GM12878 (cell line): ENCODE measurements around the gene SLC16A9.

ENCODE experiments used
- MXI1 ChIP-seq: fragments of 150-350 bp; IDR thresholded peaks from 2 replicates; pipeline ENCODE4 v1.6.1; 2011; ENCODE audit warnings: low read depth, mild to moderate bottlenecking, inconsistent platforms, low read length, improper control_type of control experiment
- POLR2A ChIP-seq: IDR thresholded peaks from 2 replicates; pipeline ENCODE4 v1.6.1; 2011; ENCODE audit warnings: low read depth, mild to moderate bottlenecking, low read length
- POLR2AphosphoS2 ChIP-seq: IDR thresholded peaks from 2 replicates; pipeline ENCODE4 v1.6.1; 2011; ENCODE audit warnings: low read depth, mild to moderate bottlenecking, low read length, improper control_type of control experiment, moderate library complexity
- POLR2AphosphoS5 ChIP-seq: IDR thresholded peaks from 2 replicates; pipeline ENCODE4 v1.6.1; 2011; ENCODE audit warnings: mild to moderate bottlenecking, low read length, inconsistent platforms
- RAD21 ChIP-seq: IDR thresholded peaks from 2 replicates; pipeline ENCODE4 v1.6.1; 2011; ENCODE audit warnings: mild to moderate bottlenecking, low read depth, low read length, moderate library complexity; ENCODE audit not compliant: insufficient read depth
- RAD51 ChIP-seq: fragments of 450-650 bp; IDR thresholded peaks from 2 replicates; pipeline ENCODE4 v1.6.1; 2016; ENCODE audit warnings: moderate library complexity, mild to moderate bottlenecking, inconsistent platforms
- SMAD1 ChIP-seq: fragments of 450-650 bp; IDR thresholded peaks from 2 replicates; pipeline ENCODE4 v1.6.1; 2018; ENCODE audit warnings: mild to moderate bottlenecking, low read depth; ENCODE audit not compliant: partially characterized antibody
- SP1 ChIP-seq: IDR thresholded peaks from one replicate; pipeline ENCODE4 v1.6.1; 2011; ENCODE audit warnings: low read depth, low read length
- TAF1 ChIP-seq: IDR thresholded peaks from 2 replicates; pipeline ENCODE4 v1.6.1; 2011; ENCODE audit warnings: mild to moderate bottlenecking, low read depth, low read length, borderline replicate concordance
- TCF12 ChIP-seq: IDR thresholded peaks from 2 replicates; pipeline ENCODE4 v1.6.1; 2011; ENCODE audit warnings: low read depth, mild to moderate bottlenecking, low read length
- TF ChIP-seq, protein P1 (sequence below): fragments of 450-650 bp; IDR thresholded peaks from 2 replicates; pipeline ENCODE4 v1.6.1; 2017; ENCODE audit warnings: mild to moderate bottlenecking
- TF ChIP-seq, protein P2 (sequence below): IDR thresholded peaks from 2 replicates; pipeline ENCODE4 v1.6.1; 2012; ENCODE audit warnings: mild to moderate bottlenecking, low read depth, low read length

DNA sequence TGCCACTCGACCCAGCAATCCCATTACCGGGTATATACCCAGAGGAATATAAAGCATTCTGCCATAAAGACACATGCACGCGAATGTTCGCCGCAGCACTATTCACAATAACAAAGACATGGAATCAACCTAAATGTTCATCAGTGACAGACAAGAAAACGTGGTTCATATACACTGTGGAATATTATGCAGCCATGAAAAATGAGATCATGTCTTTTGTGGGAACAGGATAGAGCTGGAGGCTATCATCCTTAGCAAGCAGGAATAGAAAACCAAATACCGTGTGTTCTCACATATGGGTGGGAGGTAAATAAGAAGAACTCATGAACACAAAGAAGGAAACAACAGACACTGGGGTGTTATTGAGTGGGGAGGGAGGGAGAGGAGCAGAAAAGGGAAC lies 84.7 kb downstream of the SLC16A9 start:
- no peak for TF ChIP-seq SP1
- TF ChIP-seq, protein P1, sequence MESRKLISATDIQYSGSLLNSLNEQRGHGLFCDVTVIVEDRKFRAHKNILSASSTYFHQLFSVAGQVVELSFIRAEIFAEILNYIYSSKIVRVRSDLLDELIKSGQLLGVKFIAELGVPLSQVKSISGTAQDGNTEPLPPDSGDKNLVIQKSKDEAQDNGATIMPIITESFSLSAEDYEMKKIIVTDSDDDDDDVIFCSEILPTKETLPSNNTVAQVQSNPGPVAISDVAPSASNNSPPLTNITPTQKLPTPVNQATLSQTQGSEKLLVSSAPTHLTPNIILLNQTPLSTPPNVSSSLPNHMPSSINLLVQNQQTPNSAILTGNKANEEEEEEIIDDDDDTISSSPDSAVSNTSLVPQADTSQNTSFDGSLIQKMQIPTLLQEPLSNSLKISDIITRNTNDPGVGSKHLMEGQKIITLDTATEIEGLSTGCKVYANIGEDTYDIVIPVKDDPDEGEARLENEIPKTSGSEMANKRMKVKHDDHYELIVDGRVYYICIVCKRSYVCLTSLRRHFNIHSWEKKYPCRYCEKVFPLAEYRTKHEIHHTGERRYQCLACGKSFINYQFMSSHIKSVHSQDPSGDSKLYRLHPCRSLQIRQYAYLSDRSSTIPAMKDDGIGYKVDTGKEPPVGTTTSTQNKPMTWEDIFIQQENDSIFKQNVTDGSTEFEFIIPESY, result no peak
- TF ChIP-seq POLR2AphosphoS2, result no peak
- TF ChIP-seq POLR2A, result no peak
- TF ChIP-seq MXI1, result no peak
- no peak for TF ChIP-seq TCF12
- no peak for TF ChIP-seq POLR2AphosphoS5
- no peak for TF ChIP-seq RAD21
- TF ChIP-seq, protein P2, sequence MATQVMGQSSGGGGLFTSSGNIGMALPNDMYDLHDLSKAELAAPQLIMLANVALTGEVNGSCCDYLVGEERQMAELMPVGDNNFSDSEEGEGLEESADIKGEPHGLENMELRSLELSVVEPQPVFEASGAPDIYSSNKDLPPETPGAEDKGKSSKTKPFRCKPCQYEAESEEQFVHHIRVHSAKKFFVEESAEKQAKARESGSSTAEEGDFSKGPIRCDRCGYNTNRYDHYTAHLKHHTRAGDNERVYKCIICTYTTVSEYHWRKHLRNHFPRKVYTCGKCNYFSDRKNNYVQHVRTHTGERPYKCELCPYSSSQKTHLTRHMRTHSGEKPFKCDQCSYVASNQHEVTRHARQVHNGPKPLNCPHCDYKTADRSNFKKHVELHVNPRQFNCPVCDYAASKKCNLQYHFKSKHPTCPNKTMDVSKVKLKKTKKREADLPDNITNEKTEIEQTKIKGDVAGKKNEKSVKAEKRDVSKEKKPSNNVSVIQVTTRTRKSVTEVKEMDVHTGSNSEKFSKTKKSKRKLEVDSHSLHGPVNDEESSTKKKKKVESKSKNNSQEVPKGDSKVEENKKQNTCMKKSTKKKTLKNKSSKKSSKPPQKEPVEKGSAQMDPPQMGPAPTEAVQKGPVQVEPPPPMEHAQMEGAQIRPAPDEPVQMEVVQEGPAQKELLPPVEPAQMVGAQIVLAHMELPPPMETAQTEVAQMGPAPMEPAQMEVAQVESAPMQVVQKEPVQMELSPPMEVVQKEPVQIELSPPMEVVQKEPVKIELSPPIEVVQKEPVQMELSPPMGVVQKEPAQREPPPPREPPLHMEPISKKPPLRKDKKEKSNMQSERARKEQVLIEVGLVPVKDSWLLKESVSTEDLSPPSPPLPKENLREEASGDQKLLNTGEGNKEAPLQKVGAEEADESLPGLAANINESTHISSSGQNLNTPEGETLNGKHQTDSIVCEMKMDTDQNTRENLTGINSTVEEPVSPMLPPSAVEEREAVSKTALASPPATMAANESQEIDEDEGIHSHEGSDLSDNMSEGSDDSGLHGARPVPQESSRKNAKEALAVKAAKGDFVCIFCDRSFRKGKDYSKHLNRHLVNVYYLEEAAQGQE, result no peak
- no peak for TF ChIP-seq TAF1
- TF ChIP-seq SMAD1, result no peak
- no peak for TF ChIP-seq RAD51
